Measurements from ENCODE around the gene TREH.
"Not testable (repeated sequence)": the region's sequence is repeated elsewhere in the genome, so short reads cannot be mapped to it uniquely, and the experiment has no call there.

Gene TREH

GRCh38 chr11:118688851-118689502 is 9.5 kb upstream of the TREH start:
- DNase-seq (ENCODE audit: extremely low spot score): no peak
- CTCF ChIA-PET: interaction anchor here (0.9 to 4.3 kb wide), 59 partner anchors 8 to 309 kb away, joined by 3 to 45 read pairs (median 6); partner anchors contain the start of genes BCL9L, CENATAC, CXCR5 and DDX6
- TF ChIP-seq, protein P1, sequence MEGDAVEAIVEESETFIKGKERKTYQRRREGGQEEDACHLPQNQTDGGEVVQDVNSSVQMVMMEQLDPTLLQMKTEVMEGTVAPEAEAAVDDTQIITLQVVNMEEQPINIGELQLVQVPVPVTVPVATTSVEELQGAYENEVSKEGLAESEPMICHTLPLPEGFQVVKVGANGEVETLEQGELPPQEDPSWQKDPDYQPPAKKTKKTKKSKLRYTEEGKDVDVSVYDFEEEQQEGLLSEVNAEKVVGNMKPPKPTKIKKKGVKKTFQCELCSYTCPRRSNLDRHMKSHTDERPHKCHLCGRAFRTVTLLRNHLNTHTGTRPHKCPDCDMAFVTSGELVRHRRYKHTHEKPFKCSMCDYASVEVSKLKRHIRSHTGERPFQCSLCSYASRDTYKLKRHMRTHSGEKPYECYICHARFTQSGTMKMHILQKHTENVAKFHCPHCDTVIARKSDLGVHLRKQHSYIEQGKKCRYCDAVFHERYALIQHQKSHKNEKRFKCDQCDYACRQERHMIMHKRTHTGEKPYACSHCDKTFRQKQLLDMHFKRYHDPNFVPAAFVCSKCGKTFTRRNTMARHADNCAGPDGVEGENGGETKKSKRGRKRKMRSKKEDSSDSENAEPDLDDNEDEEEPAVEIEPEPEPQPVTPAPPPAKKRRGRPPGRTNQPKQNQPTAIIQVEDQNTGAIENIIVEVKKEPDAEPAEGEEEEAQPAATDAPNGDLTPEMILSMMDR (IDR thresholded peaks at IDR 0.05; ENCODE audit: control extremely low read depth, extremely low read depth, low read depth, missing control alignments): no peak
- POLR2A ChIA-PET: interaction anchor here (1.1 kb wide), 1 partner anchor 209 kb away, joined by 3 read pairs; no protein-coding TSS in a partner anchor

DNA sequence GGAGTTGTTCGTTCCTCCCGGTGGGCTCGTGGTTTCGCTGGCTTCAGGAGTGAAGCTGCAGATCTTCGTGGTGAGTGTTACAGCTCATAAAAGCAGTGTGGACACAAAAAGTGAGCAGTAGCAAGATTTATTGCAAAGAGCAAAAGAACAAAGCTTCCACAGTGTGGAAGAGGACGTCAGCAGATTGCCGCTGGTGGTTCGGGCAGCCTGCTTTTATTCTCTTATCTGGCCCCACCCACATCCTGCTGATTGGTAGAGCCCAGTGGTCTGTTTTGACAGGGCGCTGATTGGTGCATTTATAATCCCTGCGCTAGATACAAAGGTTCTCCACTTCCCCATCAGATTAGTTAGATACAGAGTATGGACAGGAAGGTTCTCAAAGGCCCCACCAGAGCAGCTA is 8.9 kb upstream of the TREH start:
- DNase-seq (ENCODE audit: extremely low spot score): not testable (repeated sequence)
- ChIA-PET POLR2A (interaction anchor here (0.6 to 1.1 kb wide), 2 partner anchors 112 to 210 kb away, joined by 3 to 5 read pairs; no protein-coding TSS in a partner anchor), CTCF (interaction anchor here (1.1 to 4.3 kb wide), 11 partner anchors 16 to 309 kb away, joined by 3 to 45 read pairs (median 7); partner anchors contain the start of genes CENATAC and DDX6)

DNA sequence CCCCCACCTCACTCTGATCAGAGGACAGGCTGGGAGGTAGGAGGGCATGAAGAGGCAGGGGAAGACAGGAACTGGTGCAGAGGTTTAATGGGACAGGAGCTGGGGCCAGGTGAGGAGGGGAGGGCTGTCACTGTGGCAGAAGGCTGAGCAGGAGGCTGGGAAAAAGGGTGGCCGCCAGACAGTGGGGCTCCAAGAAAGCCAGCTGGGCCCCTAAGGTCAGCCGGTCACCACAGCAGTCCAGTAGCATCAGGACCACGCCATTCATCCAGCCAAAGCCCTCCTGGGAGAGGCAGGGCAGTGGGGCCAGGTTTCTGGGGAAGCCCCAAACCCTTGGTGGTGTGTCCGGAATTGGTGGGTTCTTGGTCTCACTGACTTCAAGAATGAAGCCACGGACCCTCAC is 8.5 kb upstream of the TREH start:
- DNase-seq (ENCODE audit: extremely low spot score): no peak
- ChIA-PET CTCF (interaction anchor here (1.1 to 4.3 kb wide), 5 partner anchors 17 to 245 kb away, joined by 3 to 45 read pairs (median 13); no protein-coding TSS in a partner anchor), POLR2A (interaction anchor here (0.6 kb wide), 1 partner anchor 112 kb away, joined by 5 read pairs; no protein-coding TSS in a partner anchor)
- TF ChIP-seq, protein P1 (IDR thresholded peaks at IDR 0.05; ENCODE audit: control extremely low read depth, extremely low read depth, low read depth, missing control alignments): no peak

DNA sequence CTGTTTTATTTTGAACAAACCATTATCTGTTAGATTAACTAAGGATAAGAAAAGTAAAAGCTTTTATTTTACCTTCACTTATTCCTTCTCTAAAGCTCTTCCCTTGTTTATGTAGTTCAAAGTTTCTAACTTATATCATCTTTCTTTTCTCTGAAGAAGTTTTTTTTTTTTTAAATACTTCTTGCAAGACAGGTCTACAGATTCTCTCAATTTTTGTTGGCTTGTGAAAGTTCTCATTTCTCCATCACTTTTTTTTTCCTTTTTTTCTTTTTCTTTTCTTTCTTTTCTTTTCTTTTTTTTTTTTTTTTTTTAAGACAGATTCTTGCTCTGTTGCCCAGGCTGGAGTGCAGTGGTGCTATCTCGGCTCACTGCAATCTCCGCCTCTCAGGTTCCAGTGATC is 4.7 kb upstream of the TREH start:
- TF ChIP-seq, protein P1 (IDR thresholded peaks at IDR 0.05; ENCODE audit: control extremely low read depth, extremely low read depth, low read depth, missing control alignments): no peak
- DNase-seq (ENCODE audit: extremely low spot score): no peak
- POLR2A ChIA-PET: no interaction called here
- CTCF ChIA-PET: no interaction called here

- POLR2A ChIA-PET; DNase-seq (ENCODE audit: extremely low spot score): not testable (repeated sequence)
- CTCF ChIA-PET: interaction anchor here (1.2 kb wide), 1 partner anchor 8 kb away, joined by 3 read pairs; no protein-coding TSS in a partner anchor
Observed at GRCh38 chr11:118682939-118683338, 3.5 kb upstream of the TREH start.

DNA sequence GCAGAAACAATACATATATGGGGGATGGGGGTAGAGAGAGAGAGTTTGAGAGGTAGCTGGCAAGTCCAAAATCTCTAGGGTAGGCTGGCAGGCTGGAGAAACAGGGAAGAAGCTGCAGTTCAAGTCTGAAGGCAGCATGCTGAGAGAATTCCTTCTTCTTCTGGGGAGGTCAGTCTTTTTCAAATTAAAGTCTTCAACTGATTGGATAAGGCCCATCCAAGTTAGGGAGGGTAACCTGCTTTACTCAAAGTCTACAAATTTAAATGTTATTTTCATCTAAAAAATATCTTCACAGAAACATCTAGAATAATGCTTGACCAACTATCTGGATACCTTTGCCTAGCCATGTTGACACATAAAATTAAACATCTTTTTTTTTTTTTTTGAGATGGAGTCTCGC is 2.9 kb upstream of the TREH start:
- POLR2A ChIA-PET: no interaction called here
- no peak for DNase-seq (ENCODE audit: extremely low spot score)
- TF ChIP-seq, protein P1 (IDR thresholded peaks at IDR 0.05; ENCODE audit: control extremely low read depth, extremely low read depth, low read depth, missing control alignments): no peak
- CTCF ChIA-PET: interaction anchor here (1.2 kb wide), 1 partner anchor 9 kb away, joined by 3 read pairs; no protein-coding TSS in a partner anchor

DNA sequence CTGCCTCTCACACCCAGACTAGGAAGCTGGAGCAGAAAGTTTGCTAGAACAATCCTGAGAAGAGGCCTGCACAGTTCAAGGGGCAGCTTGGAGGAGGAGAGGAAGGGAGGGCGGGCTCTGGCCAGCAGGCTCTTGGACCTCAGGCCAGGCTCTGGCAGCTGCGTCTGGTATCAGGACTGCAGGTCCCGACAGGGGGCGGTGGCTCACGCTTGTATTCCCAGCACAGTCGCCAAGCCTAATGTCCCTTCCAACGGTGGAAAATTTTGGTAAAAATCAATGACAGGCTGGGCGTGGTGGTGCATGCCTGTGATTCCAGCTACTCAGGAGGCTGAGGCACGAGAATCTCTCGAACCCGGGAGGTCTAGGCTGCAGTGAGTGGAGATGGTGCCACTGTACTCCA is 542 bp downstream of the TREH start:
- POLR2A ChIA-PET; DNase-seq (ENCODE audit: extremely low spot score): not testable (repeated sequence)
- CTCF ChIA-PET: interaction anchor here (0.8 kb wide), 1 partner anchor 19 kb away, joined by 4 read pairs; no protein-coding TSS in a partner anchor

- DNase-seq (ENCODE audit: extremely low spot score): no peak
- ChIA-PET CTCF (interaction anchor here (0.8 kb wide), 1 partner anchor 18 kb away, joined by 4 read pairs; no protein-coding TSS in a partner anchor), POLR2A (no interaction called here)
- TF ChIP-seq, protein P1 (IDR thresholded peaks at IDR 0.05; ENCODE audit: control extremely low read depth, extremely low read depth, low read depth, missing control alignments): no peak
Observed at GRCh38 chr11:118677977-118678376, 1.5 kb downstream of the TREH start.
